GM23338 (cell line): ENCODE data around the gene FAM174A.

Experiments used
- CREB1 ChIP-seq: fragments of 250-450 bp; sonication (Bioruptor Pico); IDR thresholded peaks from 2 replicates; pipeline ENCODE4 v1.5.0; 2020; ENCODE audit warnings: low read depth, mild to moderate bottlenecking, moderate library complexity
- EZH2 ChIP-seq: fragments of 200-600 bp; sonication (generic); IDR thresholded peaks from one replicate; pipeline ENCODE4 v1.8.0; 2017; ENCODE audit warnings: antibody characterized with exemption, mild to moderate bottlenecking, low read depth; ENCODE audit not compliant: unreplicated experiment
- EZH2phosphoT487 ChIP-seq: fragments of 200-600 bp; sonication (generic); IDR thresholded peaks from one replicate; pipeline ENCODE4 v1.8.1; 2018; ENCODE audit warnings: antibody characterized with exemption; ENCODE audit not compliant: unreplicated experiment
- JUNB ChIP-seq: IDR thresholded peaks from one replicate; pipeline ENCODE4 v1.6.1; 2016; ENCODE audit warnings: antibody characterized with exemption; ENCODE audit not compliant: unreplicated experiment
- NANOG ChIP-seq: IDR thresholded peaks from 2 replicates; pipeline ENCODE4 v1.6.1; 2016; ENCODE audit warnings: antibody characterized with exemption, borderline replicate concordance
- POLR2AphosphoS5 ChIP-seq: IDR thresholded peaks from 2 replicates; pipeline ENCODE4 v1.6.1; 2016; ENCODE audit warnings: antibody characterized with exemption, low read depth
- STAT1 ChIP-seq: IDR thresholded peaks from one replicate; pipeline ENCODE4 v1.6.1; 2016; ENCODE audit warnings: antibody characterized with exemption; ENCODE audit not compliant: unreplicated experiment
- ZNF114 ChIP-seq: fragments of 250-450 bp; sonication (Bioruptor Pico); IDR thresholded peaks from 2 replicates; pipeline ENCODE4 v1.5.0; 2020; ENCODE audit warnings: mild to moderate bottlenecking, moderate library complexity
- ZNF331 ChIP-seq: fragments of 250-450 bp; sonication (Bioruptor Pico); IDR thresholded peaks from 2 replicates; pipeline ENCODE4 v1.5.0; 2020; ENCODE audit warnings: low read depth, mild to moderate bottlenecking, moderate library complexity
- TF ChIP-seq, protein P1 (sequence below), 2 experiments: fragments of 200-600 bp in 1 of 2; sonication (generic) in 1 of 2; conservative IDR thresholded peaks; 2 replicates each; pipeline versions ENCODE4 v1.5.1 to v1.6.1; 2016 to 2017; ENCODE audit warnings: antibody characterized with exemption in 2 of 2, low read depth in 2 of 2, mild to moderate bottlenecking in 2 of 2, moderate library complexity in 1 of 2
- TF ChIP-seq, protein P2 (sequence below): IDR thresholded peaks from one replicate; pipeline ENCODE4 v1.6.1; 2018; ENCODE audit warnings: antibody characterized with exemption; ENCODE audit not compliant: unreplicated experiment
- TF ChIP-seq, protein P3 (sequence below): IDR thresholded peaks from 2 replicates; pipeline ENCODE4 v1.6.1; 2016; ENCODE audit warnings: antibody characterized with exemption

DNA sequence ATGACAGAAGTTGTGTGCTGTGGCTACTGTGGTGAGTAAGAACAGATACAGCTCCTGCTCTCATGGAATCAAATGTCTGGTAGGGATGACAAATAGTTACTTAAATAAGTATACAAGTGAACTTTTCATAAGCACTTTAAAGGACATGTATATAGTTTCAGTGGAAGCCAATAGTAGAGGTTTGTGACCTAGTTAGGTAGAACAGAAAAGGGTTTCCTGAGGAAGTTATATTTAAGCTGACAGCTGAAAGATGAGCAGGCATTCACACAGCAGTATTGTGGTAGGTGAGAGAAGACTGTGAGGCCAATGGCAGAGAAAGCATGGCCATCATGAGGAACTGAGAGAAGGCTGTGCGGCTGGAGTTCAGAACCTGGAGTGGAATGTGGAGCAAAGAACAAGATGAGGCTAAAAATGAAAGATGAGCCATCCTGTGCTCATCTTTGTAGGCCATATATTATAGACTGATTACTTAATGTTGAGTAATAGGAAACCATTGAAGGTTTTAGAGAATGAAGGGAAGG lies 15.4 kb downstream of the FAM174A start:
- no peak for TF ChIP-seq EZH2
- TF ChIP-seq CREB1, result no peak
- TF ChIP-seq, protein P1, sequence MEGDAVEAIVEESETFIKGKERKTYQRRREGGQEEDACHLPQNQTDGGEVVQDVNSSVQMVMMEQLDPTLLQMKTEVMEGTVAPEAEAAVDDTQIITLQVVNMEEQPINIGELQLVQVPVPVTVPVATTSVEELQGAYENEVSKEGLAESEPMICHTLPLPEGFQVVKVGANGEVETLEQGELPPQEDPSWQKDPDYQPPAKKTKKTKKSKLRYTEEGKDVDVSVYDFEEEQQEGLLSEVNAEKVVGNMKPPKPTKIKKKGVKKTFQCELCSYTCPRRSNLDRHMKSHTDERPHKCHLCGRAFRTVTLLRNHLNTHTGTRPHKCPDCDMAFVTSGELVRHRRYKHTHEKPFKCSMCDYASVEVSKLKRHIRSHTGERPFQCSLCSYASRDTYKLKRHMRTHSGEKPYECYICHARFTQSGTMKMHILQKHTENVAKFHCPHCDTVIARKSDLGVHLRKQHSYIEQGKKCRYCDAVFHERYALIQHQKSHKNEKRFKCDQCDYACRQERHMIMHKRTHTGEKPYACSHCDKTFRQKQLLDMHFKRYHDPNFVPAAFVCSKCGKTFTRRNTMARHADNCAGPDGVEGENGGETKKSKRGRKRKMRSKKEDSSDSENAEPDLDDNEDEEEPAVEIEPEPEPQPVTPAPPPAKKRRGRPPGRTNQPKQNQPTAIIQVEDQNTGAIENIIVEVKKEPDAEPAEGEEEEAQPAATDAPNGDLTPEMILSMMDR (conservative IDR thresholded peaks at IDR 0.05; ENCODE audit: low read depth in 2 of 2), result no peak
- TF ChIP-seq, protein P2, sequence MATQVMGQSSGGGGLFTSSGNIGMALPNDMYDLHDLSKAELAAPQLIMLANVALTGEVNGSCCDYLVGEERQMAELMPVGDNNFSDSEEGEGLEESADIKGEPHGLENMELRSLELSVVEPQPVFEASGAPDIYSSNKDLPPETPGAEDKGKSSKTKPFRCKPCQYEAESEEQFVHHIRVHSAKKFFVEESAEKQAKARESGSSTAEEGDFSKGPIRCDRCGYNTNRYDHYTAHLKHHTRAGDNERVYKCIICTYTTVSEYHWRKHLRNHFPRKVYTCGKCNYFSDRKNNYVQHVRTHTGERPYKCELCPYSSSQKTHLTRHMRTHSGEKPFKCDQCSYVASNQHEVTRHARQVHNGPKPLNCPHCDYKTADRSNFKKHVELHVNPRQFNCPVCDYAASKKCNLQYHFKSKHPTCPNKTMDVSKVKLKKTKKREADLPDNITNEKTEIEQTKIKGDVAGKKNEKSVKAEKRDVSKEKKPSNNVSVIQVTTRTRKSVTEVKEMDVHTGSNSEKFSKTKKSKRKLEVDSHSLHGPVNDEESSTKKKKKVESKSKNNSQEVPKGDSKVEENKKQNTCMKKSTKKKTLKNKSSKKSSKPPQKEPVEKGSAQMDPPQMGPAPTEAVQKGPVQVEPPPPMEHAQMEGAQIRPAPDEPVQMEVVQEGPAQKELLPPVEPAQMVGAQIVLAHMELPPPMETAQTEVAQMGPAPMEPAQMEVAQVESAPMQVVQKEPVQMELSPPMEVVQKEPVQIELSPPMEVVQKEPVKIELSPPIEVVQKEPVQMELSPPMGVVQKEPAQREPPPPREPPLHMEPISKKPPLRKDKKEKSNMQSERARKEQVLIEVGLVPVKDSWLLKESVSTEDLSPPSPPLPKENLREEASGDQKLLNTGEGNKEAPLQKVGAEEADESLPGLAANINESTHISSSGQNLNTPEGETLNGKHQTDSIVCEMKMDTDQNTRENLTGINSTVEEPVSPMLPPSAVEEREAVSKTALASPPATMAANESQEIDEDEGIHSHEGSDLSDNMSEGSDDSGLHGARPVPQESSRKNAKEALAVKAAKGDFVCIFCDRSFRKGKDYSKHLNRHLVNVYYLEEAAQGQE, result no peak
- TF ChIP-seq EZH2phosphoT487, result no peak
- TF ChIP-seq POLR2AphosphoS5, result no peak
- no peak for TF ChIP-seq JUNB
- no peak for TF ChIP-seq STAT1
- TF ChIP-seq ZNF114 (CRISPR knock-in tag), result no peak
- no peak for TF ChIP-seq ZNF331 (CRISPR knock-in tag)
- TF ChIP-seq, protein P3, sequence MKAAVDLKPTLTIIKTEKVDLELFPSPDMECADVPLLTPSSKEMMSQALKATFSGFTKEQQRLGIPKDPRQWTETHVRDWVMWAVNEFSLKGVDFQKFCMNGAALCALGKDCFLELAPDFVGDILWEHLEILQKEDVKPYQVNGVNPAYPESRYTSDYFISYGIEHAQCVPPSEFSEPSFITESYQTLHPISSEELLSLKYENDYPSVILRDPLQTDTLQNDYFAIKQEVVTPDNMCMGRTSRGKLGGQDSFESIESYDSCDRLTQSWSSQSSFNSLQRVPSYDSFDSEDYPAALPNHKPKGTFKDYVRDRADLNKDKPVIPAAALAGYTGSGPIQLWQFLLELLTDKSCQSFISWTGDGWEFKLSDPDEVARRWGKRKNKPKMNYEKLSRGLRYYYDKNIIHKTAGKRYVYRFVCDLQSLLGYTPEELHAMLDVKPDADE, result no peak
- TF ChIP-seq NANOG, result no peak
